Stimulated activated CD8-positive, alpha-beta memory T cell treated with anti-CD3 and anti-CD28 coated beads, Interleukin-4, amount 100 ng/mL, for 4 hours (primary cell): ENCODE results near the gene SLC25A42.
"Not testable (repeated sequence)": the region's sequence is repeated elsewhere in the genome, so short reads cannot be mapped to it uniquely, and the experiment has no call there.

ENCODE experiments used
- DNase-seq, 2 donors: peaks; one replicate each; pipeline ENCODE4 v3.0.0-alpha.2; 2020; ENCODE audit warnings: low read depth in 2 of 2, low spot score in 1 of 2

Gene SLC25A42

DNA sequence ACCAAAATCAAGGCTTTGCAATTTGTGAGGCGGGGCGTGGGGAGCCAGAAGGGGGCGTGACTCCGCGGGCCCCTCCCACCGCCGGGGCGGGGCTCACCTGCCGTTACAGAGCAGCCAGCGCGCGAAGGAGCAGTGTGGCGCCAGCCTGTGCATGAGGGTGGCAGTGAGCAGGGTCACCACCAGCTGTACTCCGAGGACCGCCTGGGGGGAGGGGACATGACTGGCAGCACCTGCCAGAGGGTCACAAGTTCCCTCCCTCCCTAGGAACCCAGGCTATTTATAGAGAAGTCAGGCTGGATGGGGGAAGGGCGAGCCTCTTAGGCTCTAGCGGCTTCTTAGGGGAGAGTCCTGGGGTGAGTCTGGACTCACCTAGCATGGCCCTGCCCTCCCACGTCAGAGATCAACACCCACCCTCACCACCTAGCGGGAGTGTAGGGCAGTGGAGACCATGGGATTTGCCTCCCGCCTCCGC lies 70.9 kb downstream of the SLC25A42 start:
- no peak for DNase-seq

GRCh38 chr19:19135713-19136112 lies 71.9 kb downstream of the SLC25A42 start:
- DNase-seq: not testable (repeated sequence)

GRCh38 chr19:19137556-19138108 lies 73.8 kb downstream of the SLC25A42 start:
- no peak for DNase-seq

GRCh38 chr19:19138109-19138981 lies 74.6 kb downstream of the SLC25A42 start, which contains the start of gene TMEM161A:
TMEM161A (minus strand) TSS chr19:19138478; CDS start chr19:19138428, 50 bp downstream.
- DNase-seq: peak; percentile 90 to 93

- DNase-seq: no peak
Measured at GRCh38 chr19:19139876-19140229, 76.1 kb downstream of the SLC25A42 start.

GRCh38 chr19:19140476-19140875 lies 76.7 kb downstream of the SLC25A42 start:
- DNase-seq: no peak

GRCh38 chr19:19142347-19142746 lies 78.6 kb downstream of the SLC25A42 start:
- no peak for DNase-seq

DNA sequence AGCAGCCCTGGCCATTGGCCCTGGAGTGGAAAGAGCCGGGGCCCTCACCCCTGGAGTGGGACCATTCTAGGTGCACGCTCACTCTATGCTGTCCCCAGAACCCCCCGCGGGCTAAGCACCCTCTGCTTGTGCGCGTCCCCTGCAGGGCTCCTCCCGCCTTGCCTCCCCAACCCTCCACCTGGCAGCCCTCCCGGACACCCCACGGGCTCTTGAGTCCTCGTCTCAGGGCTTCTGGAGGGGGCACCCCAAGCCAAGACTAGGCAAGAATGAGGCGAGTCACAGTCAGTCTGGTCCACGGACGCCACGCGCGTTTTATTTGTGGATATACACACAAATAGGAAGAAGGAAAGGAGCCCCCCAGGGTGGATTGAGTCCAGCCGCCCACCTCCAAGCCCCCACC lies 81.5 kb downstream of the SLC25A42 start:
- DNase-seq: no peak

DNA sequence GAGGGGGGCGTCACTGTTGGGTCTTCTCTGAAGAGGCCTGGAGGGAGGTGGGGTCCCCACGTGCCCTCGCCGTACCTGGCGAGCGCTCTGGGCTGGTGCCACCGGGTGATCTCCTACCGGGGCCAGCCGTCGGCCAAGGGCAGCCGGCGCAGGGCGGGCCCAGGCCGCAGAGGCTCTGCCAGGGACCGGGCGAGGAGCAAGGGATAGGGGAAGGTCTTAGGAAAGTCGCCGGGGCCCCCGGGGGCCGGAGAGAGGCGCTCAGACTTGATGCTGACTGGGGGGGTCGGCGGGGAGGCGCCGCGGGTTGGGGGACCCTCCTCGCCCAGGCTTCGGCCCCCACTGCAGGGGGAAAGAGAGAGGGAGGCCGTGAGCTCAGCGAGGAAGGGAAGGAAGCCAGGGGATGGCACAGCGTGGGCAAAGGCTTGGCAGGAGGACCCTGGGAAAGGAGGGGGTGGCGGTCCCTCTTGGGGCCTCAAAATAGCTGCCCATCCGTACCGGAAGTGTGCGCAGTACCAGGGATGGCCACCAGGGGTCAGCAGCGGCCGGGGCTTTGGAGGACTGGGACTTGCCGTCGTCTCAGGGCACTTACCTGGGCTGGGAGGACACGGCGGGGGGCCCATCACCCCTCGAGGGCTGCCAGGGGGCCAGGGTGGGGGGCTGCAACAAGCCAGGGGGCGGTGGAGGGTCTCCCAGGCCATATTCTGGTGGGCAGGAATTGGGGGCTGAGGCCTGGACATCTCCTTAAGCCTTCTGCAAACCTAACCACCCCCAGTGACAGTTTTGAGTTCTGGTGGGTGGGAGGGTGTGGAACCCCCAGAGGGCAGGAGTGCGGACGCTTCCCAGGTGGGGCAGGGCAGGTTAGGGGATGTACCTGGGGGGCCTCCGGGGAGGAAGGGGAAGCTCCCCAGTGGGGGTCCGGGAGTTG lies 82.2 kb downstream of the SLC25A42 start:
- DNase-seq: peak; percentile 56 to 84

DNA sequence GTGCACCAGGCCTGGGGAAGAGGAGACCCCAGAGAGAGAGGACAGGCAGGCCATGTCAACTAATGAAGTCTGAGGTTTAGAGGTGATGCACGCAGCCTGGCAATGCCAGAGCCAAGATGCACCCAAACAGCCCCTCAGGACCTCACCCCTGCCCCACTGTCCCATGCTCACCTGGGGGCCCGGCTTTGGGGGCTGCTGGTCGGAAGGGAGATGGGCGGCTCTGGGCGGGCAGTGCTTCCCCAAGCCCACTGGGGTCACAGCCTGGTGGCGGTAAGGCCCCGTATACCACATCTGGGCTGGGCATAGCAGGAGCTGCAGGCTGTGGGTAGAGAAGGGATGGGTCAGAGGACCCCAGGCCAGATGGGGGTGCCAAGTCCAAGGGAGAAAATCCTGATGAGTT lies 83.1 kb downstream of the SLC25A42 start:
- no peak for DNase-seq

DNA sequence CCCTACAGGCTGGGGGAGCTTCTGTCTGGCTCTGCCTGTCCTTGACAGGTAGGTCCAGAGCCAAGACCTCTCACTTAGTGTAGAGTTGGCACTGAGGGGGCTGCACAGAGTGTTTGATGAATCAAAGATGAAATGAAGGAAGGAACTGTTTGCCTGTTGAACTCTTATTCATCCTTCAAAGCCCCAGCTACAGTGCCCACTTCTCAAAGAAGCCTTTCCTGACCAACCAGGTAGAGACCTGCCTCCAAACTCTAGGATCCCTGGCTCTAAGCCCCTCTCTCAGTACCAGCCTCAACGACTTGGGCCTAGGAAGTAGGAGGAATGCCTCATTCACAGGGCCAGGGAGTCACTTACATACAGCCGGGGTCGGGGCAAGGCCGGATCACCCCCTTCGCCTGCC lies 83.5 kb downstream of the SLC25A42 start:
- no peak for DNase-seq

DNA sequence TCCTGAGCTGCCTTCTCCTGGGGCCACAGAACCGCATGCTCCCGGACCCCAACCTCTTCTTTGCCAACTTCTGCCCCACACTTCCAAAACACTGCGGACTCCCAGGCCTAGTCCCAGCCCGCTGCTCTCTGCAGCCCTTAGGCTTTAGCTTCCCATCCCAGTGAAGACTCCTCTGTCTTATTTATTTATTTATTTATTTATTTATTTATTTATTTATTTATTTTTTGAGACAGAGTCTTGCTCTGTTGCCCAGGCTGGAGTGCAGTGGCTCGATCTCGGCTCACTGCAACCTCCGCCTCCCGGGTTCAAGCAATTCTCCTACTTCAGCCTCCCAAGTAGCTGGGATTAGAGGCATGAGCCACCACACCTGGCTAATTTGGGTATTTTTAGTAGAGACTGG lies 84.7 kb downstream of the SLC25A42 start:
- DNase-seq: not testable (repeated sequence)

DNA sequence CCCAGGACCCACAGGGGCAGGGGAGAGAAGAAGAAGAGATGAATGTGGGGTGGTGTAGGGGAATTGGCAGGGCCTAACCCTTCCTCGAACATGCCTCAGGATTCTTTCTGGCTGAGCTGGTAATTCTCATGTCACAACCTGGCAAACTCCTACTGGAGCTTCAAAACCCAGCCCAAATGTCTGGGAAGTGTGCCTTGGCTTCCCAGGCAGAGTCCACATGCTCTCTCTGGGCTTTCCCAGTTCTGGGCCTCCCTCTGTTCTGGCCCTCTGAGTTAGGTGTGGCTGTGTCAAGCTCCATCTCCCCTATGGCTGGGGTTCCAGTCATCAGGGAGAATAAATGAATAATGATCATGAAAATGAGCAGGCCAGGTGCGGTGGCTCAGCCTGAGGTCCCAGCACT lies 85.6 kb downstream of the SLC25A42 start:
- no peak for DNase-seq

DNA sequence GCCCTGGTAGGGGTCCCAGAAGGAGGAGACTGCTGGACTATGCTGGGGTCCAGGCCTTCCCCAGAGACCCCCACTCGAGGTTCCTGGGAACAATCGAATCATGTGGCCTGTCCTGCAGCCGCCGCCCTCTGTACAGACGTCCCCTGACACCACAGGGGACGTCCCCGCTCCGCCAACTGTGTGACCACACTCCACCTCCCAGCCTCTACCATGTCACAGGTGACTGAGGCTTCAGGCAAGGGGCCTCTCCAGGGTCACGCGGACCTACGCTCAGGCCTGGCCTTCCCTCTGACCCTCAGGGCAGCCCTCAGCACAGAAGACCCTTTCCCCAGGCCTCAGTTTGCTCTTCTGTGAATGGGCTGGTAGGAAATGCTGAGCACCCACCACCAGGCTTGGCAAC lies 87.6 kb downstream of the SLC25A42 start:
- DNase-seq: no peak

- DNase-seq: no peak
Measured at GRCh38 chr19:19152668-19153384, 89.0 kb downstream of the SLC25A42 start.

DNA sequence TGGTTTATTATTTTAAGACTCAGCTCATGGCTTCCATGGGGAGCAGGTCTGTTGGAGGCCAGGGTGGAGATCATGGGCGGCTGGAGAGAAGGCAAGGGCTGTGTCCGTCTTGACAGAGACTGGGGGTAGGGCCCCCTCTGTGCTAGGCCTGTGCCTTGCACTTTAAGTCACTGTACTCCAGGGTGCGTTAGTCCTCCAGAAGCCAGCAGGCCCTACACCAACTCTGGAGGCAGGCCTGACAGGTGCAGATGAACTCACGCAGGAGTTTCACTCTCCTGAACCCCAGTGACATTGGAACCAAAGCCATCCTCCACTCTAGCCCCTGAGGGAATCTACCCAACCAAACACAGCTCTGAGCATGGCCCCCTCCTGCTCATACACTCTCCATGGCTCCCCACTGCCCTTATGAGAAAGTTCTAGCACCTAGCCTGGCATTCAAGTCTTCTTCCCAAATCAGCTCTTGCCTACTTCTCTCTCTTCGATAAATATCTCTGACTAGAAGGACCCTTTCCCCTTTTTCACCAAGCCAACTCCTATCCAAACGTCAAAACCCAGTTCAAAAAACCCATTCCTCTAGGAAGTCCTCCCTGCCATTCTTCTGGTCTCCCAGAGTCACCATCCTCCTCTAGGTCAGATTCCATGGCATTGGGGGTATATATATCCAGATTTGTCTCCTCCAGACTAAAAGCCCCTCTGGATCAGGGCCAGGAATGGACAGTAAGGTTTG lies 91.1 kb downstream of the SLC25A42 start:
- no peak for DNase-seq

DNA sequence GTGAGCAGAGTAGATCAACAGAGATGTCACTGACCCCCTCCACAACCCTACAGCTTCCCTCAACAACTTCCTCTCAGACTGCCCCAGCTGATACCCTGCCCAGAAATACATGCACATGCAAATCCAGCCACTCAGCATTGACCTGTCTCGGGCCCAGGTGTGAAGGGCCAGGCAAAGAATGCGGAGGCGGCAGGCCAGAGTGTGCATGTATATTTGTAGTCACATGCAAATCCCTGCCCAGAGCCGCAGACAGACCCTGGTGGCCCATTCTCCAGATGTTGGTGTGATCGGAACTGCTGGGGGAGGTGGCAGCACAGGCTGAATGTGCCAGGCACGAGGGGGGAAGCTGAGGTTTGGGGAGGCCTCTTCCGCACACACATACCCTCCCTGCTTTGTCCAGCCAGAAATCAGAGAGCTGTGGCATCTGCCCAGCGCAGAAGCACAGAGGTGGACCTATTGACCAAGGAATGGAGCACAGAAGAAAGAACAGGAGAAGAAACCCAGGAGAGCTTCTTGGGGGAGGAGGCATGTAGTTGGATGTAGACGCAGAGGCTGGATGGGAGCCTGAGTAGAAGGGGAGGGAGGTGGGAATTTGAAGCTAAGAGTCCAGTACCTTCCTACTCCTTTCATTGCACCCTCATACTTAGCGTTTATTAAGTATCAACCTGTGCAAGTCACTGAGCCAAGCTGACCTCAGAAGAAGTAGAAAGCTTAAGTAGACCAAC lies 91.9 kb downstream of the SLC25A42 start:
- DNase-seq: no peak

- no peak for DNase-seq
Measured at GRCh38 chr19:19157808-19158207, 94.0 kb downstream of the SLC25A42 start.

DNA sequence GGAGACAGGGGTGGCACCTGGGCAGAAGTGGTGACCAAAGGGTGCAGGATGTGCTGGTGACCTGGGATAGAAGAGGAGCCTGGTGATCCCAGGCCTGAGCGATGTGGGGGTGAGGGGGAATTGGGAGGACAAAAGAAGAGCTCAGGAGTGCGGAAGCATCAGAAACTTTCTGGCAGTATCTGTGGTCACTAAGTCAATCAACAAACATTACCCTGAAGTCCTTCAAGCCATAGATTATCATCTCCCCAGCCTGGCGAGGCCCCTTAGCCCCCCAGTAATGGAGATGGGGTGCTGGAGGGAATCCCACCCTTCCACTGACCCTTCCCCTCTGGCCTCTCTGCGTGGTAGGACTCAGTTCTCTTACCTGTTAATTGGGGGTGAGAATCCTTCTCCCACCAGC lies 95.7 kb downstream of the SLC25A42 start:
- DNase-seq: no peak
